Left renal cortex interstitium (tissue), 4 donors: ENCODE results near the gene PRKAG3. TPM values are rescaled to one million over a fixed set of nuclear protein-coding genes. Genes with fewer than 3 reads are reported as not detected.

Experiments
- DNase-seq, 4 donors: peaks; one replicate each; pipeline ENCODE4 v3.0.0-alpha.2; 2013; ENCODE audit warnings: low read depth in 4 of 4, low spot score in 2 of 4, missing footprints in 1 of 4
- polyA plus RNA-seq, 4 donors: library from polyadenylated mRNA; unstranded; fragments of 120-200 nt; gene quantifications; one replicate each; pipeline ENCODE4 v1.2.1, GENCODE V29; 2013; ENCODE audit not compliant: insufficient read length in 4 of 4

The PRKAG3 gene
- polyA plus RNA-seq, 4 donors = 0.07 to 0.17 TPM; not detected in 2

DNA sequence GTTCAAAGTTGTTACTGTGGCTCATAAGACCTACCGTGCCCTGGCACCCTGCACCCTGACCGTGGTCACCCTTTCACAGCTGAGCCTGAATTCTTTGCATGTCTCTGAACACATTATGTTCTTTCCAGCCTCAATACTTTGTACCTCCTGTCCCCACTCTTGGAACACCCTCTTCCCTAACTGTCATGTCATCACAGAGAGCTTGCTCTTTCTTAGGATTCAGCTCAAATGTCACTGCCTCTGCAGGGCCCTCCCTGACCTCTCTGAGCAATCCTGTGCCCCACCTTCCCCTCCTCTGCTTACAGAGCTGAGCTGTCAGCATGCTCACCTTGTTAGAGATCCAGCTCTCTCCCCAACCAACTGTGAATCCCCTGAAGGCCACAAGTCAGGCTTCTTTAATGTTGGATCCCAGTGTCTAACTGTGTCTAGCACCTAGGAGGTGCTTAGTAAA is 15.0 kb downstream of the PRKAG3 start:
- no peak for DNase-seq

DNA sequence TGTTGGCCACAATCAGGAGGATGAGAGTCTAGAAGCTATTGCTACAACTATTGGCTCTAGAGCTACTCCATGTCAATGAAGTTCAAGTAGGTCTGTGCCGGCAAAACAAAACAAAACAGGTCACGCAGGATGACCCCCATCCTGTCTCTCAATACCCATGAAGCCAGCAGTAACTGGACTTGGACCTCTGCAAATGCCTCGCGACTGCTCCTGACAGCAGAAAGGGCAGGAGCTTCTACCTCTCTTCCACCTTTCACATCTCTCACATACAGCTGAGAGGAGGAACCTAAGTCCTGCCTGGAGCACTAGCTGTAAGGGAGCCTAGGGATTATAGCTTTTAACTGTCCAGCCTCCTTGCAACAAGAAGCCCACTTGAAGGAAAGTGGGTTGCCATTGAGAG is 16.0 kb downstream of the PRKAG3 start:
- DNase-seq = no peak

DNA sequence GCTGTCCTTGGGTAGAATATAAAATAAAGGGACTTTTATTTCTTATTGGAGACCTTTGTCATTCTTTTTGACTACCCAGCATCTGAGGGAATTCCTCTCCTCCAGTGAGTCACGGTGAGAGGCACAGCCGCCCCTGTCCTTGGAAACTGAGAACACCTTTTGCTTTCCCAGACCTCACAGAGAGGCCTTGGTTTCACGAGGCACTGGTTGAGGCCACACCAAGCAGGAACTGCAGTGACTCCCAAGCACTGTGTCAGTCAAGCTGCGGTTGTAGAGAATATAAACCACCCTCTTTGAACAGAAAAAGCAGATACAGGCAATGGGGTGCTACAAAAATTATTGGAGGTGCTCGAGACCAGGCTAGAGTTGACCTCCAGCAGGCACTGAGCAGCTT is 16.4 kb downstream of the PRKAG3 start:
- DNase-seq = no peak

DNA sequence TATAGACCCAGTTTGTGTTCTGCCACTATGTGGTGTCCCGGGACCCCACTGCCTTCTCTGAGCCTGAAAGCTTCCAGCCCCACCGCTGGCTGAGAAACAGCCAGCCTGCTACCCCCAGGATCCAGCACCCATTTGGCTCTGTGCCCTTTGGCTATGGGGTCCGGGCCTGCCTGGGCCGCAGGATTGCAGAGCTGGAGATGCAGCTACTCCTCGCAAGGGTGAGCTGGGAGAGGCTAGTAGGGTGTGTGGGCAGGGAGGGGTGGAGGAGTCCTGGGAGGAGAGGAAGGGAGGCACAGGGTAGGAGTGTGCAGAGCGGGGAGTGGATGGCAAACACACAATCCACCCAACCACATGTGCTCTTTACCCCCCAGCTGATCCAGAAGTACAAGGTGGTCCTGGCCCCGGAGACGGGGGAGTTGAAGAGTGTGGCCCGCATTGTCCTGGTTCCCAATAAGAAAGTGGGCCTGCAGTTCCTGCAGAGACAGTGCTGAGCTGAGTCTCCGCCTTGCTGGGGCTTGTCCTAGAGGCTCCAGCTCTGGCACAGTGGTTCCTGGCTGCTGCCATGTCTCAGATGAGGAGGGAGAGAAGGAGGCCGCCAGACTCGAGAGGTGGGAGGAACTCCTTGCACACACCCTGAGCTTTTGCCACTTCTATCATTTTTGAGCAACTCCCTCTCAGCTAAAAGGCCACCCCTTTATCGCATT is 16.9 kb downstream of the PRKAG3 start:
- DNase-seq = no peak

DNA sequence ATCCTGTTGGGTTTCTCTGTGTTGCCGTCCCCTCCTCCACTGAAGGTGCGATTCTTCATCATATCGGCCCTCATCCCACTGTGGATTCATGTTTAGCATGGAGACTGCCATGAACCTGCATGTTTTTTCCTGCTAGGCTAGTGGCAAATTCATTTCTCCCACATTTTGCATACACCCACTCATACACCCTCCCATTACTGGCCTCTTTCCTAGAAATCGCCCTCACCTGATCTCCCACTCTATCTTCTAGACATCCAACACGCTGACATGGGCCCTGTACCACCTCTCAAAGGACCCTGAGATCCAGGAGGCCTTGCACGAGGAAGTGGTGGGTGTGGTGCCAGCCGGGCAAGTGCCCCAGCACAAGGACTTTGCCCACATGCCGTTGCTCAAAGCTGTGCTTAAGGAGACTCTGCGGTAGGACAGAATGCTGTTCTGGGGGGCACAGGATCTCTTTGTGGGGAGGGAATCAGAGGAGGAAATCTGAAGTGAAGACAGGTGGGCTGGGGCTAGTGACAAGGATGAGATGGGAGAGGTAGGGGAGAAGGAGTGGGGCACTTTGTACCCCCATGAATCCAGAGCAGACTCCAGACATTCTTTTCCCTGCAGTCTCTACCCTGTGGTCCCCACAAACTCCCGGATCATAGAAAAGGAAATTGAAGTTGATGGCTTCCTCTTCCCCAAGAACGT is 17.7 kb downstream of the PRKAG3 start:
- no peak for DNase-seq

DNA sequence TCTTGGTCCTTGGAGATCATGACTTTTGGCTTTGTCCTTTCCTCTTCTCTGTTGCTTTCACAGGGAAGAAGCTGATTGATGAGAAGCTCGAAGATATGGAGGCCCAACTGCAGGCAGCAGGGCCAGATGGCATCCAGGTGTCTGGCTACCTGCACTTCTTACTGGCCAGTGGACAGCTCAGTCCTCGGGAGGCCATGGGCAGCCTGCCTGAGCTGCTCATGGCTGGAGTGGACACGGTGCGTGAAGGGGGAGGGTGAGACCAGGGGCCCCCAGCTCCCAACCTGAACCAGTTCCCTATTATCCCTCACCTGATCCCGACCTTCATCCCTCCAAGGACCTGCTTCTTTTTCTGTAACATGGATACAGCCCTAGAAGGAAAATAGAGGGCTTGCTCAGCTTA is 18.7 kb downstream of the PRKAG3 start:
- no peak for DNase-seq

DNA sequence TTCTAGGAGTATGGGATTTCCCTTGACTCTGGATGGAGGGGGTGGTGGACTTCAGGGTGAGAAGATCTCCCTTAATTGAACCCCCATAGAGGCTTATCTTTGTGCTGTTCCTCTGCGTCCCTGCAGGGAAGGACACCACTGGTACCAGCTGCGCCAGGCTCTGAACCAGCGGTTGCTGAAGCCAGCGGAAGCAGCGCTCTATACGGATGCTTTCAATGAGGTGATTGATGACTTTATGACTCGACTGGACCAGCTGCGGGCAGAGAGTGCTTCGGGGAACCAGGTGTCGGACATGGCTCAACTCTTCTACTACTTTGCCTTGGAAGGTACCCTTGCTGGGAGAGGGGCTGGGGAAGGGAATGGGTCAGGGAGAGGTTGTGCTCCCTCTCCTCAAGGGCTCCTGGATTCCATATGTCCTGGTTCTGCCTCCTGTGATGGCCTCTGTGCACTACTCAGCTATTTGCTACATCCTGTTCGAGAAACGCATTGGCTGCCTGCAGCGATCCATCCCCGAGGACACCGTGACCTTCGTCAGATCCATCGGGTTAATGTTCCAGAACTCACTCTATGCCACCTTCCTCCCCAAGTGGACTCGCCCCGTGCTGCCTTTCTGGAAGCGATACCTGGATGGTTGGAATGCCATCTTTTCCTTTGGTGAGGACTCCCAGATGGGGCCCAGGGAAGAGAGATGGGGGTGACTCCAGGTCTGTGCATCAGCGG is 19.3 kb downstream of the PRKAG3 start:
- DNase-seq = no peak

DNA sequence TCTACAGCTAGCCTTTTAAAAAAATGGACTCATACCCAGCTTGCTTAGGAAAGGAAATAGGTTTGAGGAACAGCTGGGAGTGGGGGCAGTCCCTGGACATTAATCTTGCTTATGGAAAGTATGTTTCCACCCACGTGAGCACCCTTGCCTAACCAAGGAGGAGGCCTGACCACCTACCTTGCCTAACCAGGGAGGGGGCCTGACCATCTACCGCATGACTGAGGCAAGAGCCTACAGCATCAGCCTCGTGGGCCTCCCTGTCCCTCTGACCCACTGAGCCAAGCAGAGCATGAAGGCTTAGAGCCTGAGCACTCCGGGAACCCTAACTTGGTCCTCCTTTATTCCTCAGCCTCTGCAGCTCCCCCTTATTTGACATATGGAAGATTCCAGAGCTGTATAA is 20.2 kb downstream of the PRKAG3 start:
- no peak for DNase-seq

DNA sequence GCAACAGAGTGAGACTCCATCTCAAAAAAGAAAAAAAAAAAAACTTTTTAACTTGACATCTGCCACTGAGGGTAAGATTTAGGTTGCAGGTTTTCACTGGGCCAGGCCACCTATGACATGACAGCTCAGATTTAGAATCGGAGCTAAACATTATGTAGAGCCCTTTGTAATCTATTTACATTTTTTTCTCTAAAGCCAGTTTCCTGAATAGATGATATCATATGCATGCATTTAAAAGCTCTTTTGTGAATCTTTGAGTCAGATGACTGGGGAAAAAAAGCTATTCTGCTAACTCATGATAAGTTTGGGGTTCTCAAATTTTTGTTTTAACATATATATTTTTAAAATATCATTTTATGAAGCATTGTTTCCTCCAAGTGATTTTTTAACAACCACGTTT is 21.3 kb downstream of the PRKAG3 start:
- DNase-seq = no peak

DNA sequence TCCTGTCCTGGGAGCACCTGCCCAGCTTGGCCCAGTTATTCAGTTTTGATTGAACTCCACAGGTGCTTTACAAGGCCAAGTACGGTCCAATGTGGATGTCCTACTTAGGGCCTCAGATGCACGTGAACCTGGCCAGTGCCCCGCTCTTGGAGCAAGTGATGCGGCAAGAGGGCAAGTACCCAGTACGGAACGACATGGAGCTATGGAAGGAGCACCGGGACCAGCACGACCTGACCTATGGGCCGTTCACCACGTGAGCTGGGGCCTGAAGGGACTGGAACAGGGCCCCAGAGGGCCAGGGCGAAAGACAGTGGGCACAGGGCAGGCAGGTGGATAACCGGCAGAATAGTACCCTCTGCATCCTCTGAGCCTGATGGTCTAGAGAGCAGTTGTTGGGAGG is 22.1 kb downstream of the PRKAG3 start:
- no peak for DNase-seq

DNA sequence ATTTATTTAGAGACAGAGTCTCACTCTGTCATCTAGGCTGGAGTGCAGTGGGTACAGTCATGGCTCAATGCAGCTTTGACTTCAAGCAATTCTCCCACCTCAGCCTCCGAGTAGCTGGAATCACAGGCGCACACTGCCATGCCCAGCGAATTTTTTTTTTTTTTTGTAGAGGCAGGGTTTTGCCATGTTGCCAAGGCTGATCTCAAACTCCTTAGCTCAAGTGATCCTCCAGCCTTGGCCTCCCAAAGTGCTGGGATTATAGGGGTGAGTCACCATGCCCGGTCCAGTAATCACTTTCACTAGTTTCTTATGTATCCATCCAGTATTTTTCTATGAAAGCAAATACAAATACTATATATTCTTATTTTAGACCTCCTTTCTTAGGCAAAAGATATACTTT is 24.0 kb downstream of the PRKAG3 start:
- no peak for DNase-seq

DNA sequence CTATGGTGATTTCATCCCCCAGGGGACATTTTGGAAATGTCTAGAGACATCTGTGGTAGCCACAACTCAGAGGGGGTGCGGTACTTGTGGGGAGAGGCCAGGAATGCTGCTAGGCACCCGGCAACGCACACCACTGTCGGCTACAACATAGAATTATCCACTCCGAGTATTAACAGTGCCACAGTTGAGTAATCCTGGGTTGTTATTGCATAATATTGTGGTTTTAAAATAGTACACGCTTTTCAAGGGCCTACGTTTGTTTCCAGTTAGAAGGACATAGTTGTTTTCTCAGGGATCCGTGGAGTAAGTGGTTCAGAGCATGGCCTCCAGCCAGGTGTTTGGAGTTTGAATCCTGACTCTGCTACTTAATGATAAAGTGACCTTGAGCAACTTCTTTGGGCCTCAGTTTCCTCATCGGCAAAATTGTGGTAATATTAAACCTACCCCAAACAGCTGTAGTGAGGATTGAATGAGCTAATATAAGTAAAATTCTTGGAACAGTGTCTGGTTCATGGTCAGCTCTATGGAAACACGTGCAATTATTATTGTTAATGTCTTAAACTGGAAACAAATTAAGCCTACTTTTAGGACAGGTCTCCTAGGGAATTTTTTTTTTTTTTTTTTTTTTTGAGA is 25.1 kb downstream of the PRKAG3 start:
- no peak for DNase-seq

DNA sequence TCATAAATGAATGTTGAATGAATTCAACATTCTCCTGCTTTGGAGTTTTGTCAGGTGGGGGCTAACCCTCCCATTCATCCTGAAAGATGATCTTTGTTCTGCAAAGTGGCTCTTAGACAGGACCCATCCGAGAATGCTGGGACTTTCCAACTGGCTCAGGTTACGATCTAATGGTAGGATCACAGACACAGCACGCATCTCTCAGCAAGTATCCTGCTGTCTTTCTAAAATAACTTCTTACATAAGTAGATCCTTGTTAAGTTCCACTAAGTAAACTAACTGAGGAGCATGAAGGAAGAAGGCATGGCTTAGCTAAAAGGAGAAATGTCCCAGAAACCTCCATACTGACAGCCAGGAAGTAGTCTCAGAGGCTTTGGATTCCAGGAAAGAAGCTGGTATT is 26.0 kb downstream of the PRKAG3 start:
- no peak for DNase-seq

DNA sequence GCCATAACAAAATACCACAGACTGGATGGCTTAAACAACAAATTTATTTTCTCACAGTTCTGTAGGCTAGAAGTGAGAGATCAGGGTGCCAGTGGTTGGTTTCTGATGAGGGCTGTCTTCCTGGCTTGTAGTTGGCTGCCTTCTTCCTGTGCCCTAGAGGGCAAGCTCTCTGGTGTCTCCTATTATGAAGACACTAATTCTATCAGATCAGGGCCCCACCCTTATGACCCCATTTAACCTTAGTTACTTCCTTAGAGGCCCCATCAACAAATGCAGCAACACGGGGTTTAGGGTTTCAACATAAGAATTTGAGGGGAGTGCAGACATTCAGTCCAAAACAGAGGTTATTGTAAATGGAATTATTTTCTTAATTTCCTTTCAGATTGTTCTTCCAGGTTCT is 26.8 kb downstream of the PRKAG3 start:
- no peak for DNase-seq

DNA sequence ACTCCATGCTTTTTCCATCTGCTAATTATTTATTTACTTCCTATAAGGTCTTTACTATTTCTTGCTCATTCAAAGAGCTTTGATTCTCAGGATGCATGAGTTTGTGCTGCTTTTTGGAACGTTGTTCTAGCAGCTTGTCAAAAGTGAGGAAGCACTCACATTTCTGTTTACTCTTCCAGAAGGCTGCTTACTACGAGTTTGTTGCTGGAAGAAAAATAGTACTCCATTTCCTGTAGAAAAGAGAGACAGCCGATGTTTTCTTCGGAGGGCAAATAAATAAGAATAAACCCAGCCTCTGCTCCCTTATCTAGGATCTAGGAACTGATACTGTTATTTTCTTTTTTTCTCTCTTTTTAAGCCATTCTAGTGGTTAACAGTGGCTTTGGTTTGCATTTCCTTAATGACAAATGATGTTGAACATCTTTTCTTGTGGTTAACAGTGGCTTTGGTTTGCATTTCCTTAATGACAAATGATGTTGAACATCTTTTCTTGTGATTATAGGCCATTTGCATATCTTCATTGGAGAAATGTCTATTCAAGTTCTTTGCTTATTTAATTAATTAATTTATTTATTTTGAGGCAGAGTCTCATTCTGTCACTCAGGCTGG is 29.1 kb downstream of the PRKAG3 start:
- DNase-seq = no peak

DNA sequence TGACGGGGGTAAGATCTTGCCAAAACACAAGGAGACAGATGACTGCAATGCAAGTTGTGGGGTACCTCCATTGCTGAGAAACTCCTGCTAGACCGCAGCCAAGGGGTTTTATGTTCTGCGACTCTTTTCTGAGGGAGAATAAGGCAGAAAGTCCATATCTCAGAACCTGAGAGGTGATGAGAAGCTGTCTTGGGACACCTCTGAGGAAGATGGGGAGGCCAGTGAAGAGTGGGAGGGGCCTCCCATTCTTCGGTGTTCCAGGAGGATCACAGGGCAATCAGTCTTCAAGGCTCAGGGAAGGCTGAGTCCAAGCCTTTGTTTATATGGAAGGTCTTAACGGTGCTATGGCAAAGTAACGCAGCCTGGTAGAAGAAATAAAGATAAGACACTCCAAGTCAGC is 31.6 kb downstream of the PRKAG3 start:
- DNase-seq = no peak

DNA sequence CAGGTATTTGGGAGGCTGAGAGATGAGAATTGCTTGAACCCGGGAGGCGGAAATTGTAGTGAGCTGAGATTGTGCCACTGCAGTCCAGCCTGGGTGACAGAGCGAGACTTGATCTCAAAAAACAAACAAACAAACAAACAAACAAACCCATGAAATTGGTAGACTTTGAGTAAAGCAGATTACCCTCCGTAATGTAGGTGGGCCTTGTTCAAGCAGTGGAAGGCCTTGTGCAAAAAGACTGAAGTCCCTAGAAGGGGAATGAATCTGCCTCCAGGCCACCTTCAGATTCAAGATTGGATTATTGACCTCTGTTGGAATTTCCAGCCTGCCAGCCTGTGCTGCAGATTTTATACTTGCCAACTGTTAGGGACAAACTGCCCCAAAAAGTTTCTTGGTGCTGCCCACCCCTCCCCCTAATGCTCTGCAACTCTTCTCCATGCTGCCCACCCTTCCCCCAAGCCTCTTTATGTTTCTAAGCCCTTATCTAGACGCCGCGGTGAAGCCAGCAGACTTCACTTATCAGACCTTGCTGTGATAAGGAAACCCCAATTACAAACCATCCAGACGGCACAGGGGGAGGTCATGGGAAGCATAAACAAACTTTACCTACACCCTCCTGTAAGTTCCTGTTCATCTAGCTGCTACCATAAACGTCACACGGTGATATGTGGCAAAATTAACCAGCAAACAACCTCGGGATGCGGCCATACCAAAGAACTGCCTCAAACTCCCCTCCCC is 32.7 kb downstream of the PRKAG3 start:
- no peak for DNase-seq

DNA sequence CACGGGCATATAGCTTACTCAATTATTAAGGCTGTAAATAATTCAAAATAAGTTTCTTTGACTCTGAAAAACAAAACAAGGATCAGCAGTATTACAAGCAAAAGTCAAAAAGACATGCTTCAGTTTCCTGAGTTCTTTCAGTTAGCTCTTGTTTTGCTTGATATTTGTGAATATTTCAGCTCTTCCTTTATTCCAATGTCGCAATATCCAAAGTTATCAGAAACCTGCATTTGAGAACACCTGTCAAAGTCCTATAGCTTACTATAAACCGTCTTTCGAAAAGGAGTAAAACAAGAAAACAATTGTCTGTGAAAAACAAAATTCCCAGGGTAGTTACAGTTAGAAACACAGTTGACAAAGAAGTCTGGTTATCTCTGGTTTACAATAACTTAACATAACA is 34.9 kb downstream of the PRKAG3 start:
- DNase-seq = no peak

DNA sequence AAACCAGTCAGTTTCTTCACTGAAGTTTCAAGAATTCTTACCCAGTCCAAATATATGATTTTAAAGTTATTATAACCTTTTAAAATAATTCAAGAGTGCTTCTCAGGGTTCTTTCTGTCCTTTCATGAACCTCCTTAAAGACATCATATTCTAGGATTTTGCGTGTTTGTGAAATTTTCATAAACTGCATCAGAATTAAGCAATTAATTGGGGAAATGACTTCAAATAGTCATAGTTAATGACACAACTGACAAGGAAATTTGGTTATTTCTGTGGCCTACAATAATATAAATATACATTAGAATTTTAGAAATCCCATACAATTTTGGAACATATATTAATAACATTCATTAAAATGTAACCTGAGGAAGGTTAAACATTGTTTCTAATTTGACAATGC is 39.2 kb downstream of the PRKAG3 start:
- no peak for DNase-seq

DNA sequence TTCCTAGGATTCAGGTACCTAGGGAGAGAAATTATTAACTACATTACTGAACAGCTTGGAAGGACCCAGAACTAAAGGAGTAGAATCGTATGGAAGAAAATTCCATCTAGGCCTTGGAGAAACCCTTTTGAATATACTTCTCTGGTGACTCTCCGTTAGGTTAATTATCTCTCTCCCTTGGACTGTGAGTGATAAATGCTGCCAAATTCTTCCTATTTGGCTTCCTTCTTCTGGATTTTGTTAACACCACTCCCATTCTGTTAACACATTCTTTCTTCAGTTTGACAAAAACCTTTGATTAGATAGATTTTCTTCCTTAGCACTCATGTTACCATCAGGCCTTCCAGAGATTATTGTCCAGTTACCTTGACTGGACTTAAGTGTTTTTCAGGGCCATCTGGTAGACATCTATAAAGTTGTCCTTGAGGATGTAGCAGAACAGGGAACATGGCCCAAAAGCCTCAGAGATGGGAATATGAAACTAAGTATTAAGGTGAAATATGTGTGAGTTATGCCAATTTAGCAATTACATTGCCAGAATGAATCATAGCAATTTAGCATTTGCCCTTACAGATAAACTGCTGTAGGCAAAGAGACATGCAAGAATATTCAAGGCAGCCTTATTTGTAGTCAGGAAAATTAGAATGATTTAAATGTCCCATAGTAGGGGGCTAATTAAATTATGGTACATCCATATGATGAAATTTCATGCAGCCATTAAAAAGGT is 42.9 kb downstream of the PRKAG3 start:
- DNase-seq = no peak
